MM.1S (cell line): Measurements from ENCODE around the gene FBXL5.

Experiments
- CTCF ChIP-seq: fragments of 300-600 bp; sonication (generic); IDR thresholded peaks from 2 replicates; pipeline ENCODE4 v1.5.1; 2016; ENCODE audit warnings: antibody characterized with exemption, low read length, mixed read lengths
- EZH2 ChIP-seq: fragments of 300-600 bp; sonication (generic); optimal IDR thresholded peaks from 2 replicates; pipeline ENCODE3; 2017; ENCODE audit warnings: low read depth, mild to moderate bottlenecking, antibody characterized with exemption, low read length, mixed read lengths

DNA sequence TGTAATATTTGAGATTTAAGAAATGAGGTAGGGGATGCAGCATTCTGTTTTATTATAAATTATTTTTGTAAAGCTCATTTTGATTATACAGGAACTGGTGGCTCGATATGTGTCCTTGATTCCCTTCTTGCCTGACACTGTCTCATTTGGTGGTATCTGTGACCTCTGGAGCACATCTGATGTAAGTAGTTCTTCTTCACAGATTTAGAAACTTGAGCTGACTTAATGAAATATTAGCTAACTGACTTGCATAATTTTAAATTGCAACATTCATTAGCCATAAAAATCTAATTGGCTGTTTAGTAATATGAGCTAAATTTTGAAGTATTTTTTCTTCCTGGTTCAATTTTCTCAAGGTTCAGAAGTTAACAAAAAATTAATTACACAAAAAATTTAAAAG is 69.1 kb downstream of the FBXL5 start:
- TF ChIP-seq EZH2 (no peak), CTCF (no peak)
